ENCODE measurements around the gene ZNF148.

- no peak for TF ChIP-seq CTCF (IDR thresholded peaks at IDR 0.05)
- TF ChIP-seq POLR2A (IDR thresholded peaks at IDR 0.05): no peak
Measured at GRCh38 chr3:125416235-125416634, 41.1 kb upstream of the ZNF148 start.
